ENCODE results near the gene ZKSCAN4. TPM values are rescaled to one million over a fixed set of nuclear protein-coding genes. Genes with fewer than 3 reads are reported as not detected.

Gene ZKSCAN4
- polyA plus RNA-seq, 1 donor from 2014 or later: 8.3 TPM

GRCh38 chr6:28225056-28225834, 26.8 kb downstream of the ZKSCAN4 start, which contains the start of gene ZSCAN9:
ZSCAN9 (plus strand) TSS chr6:28225275; CDS start chr6:28227085, 1,810 bp downstream.
- Histone ChIP-seq H3K27ac (ENCODE audit: low read length) (peak within 1 kb of the TSS; percentile 88), H3F3A (ENCODE audit: insufficient read depth, low read length, poor library complexity, severe bottlenecking) (no peaks in the 10 kb centered on the region), H3K9ac (ENCODE audit: low read length) (peak within 1 kb of the TSS; percentile 83), H3K9me2 (ENCODE audit: insufficient read depth, low read length) (no peaks in the 10 kb centered on the region), H2AFZ (ENCODE audit: low read depth, low read length) (peak within 1 kb of the TSS; percentile 87), H3K9me3 (ENCODE audit: low read length) (no peaks in the 10 kb centered on the region), H3K27me3 (ENCODE audit: insufficient read depth, low read depth, low read length) (peaks cover 16% of the 10 kb centered on the region), H3K79me2 (replicated peaks; ENCODE audit: insufficient read depth, low read length) (peaks cover 47% of the 10 kb centered on the region), H3K4me3 (ENCODE audit: low read length) (peak within 1 kb of the TSS; percentile 71), H3K4me2 (ENCODE audit: low read length) (peak within 1 kb of the TSS; percentile 64), H4K20me1 (ENCODE audit: insufficient read depth) (no peaks in the 10 kb centered on the region), H3K36me3 (ENCODE audit: insufficient read depth, low read length) (peaks cover 14% of the 10 kb centered on the region)
- TF ChIP-seq EZH2 (IDR thresholded peaks at IDR 0.05; ENCODE audit: borderline replicate concordance, insufficient read depth, low read length, poor library complexity, severe bottlenecking) (no peak), EP300 (conservative IDR thresholded peaks at IDR 0.05; ENCODE audit: poor library complexity, severe bottlenecking) (peak; percentile 60), SMC3 (conservative IDR thresholded peaks at IDR 0.05; ENCODE audit: poor library complexity) (no peak), MXI1 (conservative IDR thresholded peaks at IDR 0.05; ENCODE audit: poor library complexity, severe bottlenecking) (peak; percentile 23), TAF1 (IDR thresholded peaks at IDR 0.05; ENCODE audit: low read depth) (peak; percentile 93), POLR2AphosphoS5 (IDR thresholded peaks at IDR 0.05) (peak; percentile 91), RAD21 (conservative IDR thresholded peaks at IDR 0.05) (no peak)
- TF ChIP-seq, protein P1, sequence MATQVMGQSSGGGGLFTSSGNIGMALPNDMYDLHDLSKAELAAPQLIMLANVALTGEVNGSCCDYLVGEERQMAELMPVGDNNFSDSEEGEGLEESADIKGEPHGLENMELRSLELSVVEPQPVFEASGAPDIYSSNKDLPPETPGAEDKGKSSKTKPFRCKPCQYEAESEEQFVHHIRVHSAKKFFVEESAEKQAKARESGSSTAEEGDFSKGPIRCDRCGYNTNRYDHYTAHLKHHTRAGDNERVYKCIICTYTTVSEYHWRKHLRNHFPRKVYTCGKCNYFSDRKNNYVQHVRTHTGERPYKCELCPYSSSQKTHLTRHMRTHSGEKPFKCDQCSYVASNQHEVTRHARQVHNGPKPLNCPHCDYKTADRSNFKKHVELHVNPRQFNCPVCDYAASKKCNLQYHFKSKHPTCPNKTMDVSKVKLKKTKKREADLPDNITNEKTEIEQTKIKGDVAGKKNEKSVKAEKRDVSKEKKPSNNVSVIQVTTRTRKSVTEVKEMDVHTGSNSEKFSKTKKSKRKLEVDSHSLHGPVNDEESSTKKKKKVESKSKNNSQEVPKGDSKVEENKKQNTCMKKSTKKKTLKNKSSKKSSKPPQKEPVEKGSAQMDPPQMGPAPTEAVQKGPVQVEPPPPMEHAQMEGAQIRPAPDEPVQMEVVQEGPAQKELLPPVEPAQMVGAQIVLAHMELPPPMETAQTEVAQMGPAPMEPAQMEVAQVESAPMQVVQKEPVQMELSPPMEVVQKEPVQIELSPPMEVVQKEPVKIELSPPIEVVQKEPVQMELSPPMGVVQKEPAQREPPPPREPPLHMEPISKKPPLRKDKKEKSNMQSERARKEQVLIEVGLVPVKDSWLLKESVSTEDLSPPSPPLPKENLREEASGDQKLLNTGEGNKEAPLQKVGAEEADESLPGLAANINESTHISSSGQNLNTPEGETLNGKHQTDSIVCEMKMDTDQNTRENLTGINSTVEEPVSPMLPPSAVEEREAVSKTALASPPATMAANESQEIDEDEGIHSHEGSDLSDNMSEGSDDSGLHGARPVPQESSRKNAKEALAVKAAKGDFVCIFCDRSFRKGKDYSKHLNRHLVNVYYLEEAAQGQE (IDR thresholded peaks at IDR 0.05; ENCODE audit: borderline replicate concordance): peak; percentile 92
- TF ChIP-seq, protein P2, sequence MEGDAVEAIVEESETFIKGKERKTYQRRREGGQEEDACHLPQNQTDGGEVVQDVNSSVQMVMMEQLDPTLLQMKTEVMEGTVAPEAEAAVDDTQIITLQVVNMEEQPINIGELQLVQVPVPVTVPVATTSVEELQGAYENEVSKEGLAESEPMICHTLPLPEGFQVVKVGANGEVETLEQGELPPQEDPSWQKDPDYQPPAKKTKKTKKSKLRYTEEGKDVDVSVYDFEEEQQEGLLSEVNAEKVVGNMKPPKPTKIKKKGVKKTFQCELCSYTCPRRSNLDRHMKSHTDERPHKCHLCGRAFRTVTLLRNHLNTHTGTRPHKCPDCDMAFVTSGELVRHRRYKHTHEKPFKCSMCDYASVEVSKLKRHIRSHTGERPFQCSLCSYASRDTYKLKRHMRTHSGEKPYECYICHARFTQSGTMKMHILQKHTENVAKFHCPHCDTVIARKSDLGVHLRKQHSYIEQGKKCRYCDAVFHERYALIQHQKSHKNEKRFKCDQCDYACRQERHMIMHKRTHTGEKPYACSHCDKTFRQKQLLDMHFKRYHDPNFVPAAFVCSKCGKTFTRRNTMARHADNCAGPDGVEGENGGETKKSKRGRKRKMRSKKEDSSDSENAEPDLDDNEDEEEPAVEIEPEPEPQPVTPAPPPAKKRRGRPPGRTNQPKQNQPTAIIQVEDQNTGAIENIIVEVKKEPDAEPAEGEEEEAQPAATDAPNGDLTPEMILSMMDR (IDR thresholded peaks at IDR 0.05; ENCODE audit: poor library complexity, severe bottlenecking): no peak

DNA sequence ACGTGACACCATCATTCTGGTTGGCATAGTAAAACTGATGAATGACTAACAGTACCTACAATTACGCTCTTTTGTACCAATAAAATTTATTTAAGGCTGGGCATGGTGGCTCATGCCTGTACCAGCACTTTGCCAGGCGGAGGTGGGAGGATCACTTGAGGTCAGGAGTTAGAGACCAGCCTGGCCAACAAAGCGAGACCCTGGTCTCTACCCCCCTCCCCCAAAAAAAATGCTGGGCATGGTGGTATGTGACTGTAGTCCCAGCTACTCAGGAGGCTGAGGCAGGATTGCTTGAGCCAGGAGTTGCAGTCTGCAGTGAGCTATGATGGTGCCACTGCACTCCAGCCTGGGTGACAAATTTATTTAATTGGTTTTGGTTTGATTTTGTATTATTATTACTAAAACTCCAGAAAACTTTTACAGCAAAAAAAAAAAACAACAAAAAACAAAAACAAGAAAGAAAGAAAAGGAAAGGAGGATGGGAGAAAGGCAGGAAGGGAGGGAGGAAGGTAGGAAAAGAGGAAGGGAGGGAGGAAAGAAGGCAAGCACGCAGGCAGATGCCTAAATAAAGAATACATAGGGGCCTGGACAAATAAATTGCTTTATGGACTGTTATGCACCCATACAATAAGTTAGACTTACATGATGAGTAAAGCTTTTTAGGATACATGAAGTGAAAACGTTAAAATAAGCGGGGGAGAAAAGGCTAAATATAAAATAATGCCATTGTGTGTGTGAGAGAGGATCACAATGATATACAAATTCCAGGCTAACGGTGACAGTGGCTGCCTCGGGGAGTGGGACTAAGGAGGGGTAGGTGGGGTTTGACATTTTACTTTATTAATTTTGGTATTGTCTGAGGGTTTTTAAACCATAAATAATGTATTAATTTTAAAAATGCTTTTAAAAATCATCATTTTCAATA, 27.7 kb downstream of the ZKSCAN4 start:
- Histone ChIP-seq H3K9me2 (ENCODE audit: insufficient read depth, low read length) (no peaks in the 10 kb centered on the region), H3K27ac (ENCODE audit: low read length) (peak overlapping the region; percentile 88), H4K20me1 (ENCODE audit: insufficient read depth) (no peaks in the 10 kb centered on the region), H2AFZ (ENCODE audit: low read depth, low read length) (peak overlapping the region; percentile 87), H3K27me3 (ENCODE audit: insufficient read depth, low read depth, low read length) (peaks cover 25% of the 10 kb centered on the region), H3K9me3 (ENCODE audit: low read length) (no peaks in the 10 kb centered on the region), H3K9ac (ENCODE audit: low read length) (peak overlapping the region; percentile 83), H3K4me3 (ENCODE audit: low read length) (peak overlapping the region; percentile 71), H3F3A (ENCODE audit: insufficient read depth, low read length, poor library complexity, severe bottlenecking) (no peaks in the 10 kb centered on the region), H3K36me3 (ENCODE audit: insufficient read depth, low read length) (peaks cover 14% of the 10 kb centered on the region), H3K4me2 (ENCODE audit: low read length) (peak overlapping the region; percentile 64), H3K79me2 (replicated peaks; ENCODE audit: insufficient read depth, low read length) (peaks cover 46% of the 10 kb centered on the region)
- TF ChIP-seq, protein P2 (IDR thresholded peaks at IDR 0.05; ENCODE audit: poor library complexity, severe bottlenecking): no peak
- TF ChIP-seq MXI1 (conservative IDR thresholded peaks at IDR 0.05; ENCODE audit: poor library complexity, severe bottlenecking) (no peak), RAD21 (conservative IDR thresholded peaks at IDR 0.05) (no peak), EP300 (conservative IDR thresholded peaks at IDR 0.05; ENCODE audit: poor library complexity, severe bottlenecking) (no peak), SMC3 (conservative IDR thresholded peaks at IDR 0.05; ENCODE audit: poor library complexity) (no peak), EZH2 (IDR thresholded peaks at IDR 0.05; ENCODE audit: borderline replicate concordance, insufficient read depth, low read length, poor library complexity, severe bottlenecking) (no peak), POLR2AphosphoS5 (IDR thresholded peaks at IDR 0.05) (no peak), TAF1 (IDR thresholded peaks at IDR 0.05; ENCODE audit: low read depth) (no peak)
- TF ChIP-seq, protein P1 (IDR thresholded peaks at IDR 0.05; ENCODE audit: borderline replicate concordance): no peak
